Nephron (organoid): ENCODE data around the gene NRCAM.

Experiments used
- H3K27ac Mint-ChIP-seq, 3 experiments: 2 replicates each; pipeline ENCODE4 v1.8.0; 2020; ENCODE audit warnings: mixed read lengths in 3 of 3, mild to moderate bottlenecking in 2 of 3, moderate library complexity in 1 of 3
- H3K27me3 Mint-ChIP-seq: 2 replicates; pipeline ENCODE4 v1.8.0; 2021; ENCODE audit warnings: low read depth, mild to moderate bottlenecking, moderate library complexity, mixed read lengths
- H3K36me3 Mint-ChIP-seq: 2 replicates; pipeline ENCODE4 v1.8.0; 2020; ENCODE audit warnings: low read depth, mixed read lengths
- H3K4me1 Mint-ChIP-seq: 2 replicates; pipeline ENCODE4 v1.8.0; 2020; ENCODE audit warnings: mixed read lengths
- H3K4me3 Mint-ChIP-seq, 3 experiments: 2 replicates each; pipeline ENCODE4 v1.8.0; 2020; ENCODE audit warnings: mild to moderate bottlenecking in 3 of 3, mixed read lengths in 3 of 3, moderate library complexity in 2 of 3
- H3K9me3 Mint-ChIP-seq: 2 replicates; pipeline ENCODE4 v1.8.0; 2020; ENCODE audit warnings: mixed read lengths
- TF ChIP-seq, protein P1 (sequence below), 3 experiments: fragments of 200-600 bp; sonication (generic); IDR thresholded peaks; one replicate each; pipeline ENCODE4 v1.5.0; 2021; ENCODE audit warnings: antibody characterized with exemption in 3 of 3; ENCODE audit not compliant: unreplicated experiment in 3 of 3

The NRCAM gene

DNA sequence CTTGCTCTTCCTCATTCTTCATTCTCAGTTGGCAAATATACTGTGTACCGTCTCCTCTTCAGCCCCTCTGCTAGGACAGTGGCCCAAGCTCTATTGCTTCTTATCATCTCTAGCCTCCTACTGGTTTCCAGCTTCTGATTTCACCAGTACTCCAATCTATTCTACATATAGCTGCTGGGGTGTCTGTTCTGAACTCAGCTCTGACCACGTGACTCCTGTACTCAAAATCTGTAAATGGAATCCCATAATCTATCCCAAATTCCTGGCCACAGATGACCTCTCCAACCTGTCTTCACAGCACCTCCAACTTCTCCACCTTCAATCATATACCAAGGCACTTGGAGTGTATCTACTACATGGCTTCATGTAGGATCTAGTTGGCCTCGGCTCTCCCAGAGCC is 152.9 kb downstream of the NRCAM start:
- TF ChIP-seq, protein P1, sequence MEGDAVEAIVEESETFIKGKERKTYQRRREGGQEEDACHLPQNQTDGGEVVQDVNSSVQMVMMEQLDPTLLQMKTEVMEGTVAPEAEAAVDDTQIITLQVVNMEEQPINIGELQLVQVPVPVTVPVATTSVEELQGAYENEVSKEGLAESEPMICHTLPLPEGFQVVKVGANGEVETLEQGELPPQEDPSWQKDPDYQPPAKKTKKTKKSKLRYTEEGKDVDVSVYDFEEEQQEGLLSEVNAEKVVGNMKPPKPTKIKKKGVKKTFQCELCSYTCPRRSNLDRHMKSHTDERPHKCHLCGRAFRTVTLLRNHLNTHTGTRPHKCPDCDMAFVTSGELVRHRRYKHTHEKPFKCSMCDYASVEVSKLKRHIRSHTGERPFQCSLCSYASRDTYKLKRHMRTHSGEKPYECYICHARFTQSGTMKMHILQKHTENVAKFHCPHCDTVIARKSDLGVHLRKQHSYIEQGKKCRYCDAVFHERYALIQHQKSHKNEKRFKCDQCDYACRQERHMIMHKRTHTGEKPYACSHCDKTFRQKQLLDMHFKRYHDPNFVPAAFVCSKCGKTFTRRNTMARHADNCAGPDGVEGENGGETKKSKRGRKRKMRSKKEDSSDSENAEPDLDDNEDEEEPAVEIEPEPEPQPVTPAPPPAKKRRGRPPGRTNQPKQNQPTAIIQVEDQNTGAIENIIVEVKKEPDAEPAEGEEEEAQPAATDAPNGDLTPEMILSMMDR (IDR thresholded peaks at IDR 0.05; ENCODE audit: unreplicated experiment in 3 of 3) = no peak
- Mint-ChIP-seq H3K4me1 (no peaks in the 10 kb centered on the region), H3K27me3 (no peaks in the 10 kb centered on the region), H3K27ac (no peak overlapping the region), H3K4me3 (no peak overlapping the region), H3K36me3 (no peaks in the 10 kb centered on the region), H3K9me3 (no peaks in the 10 kb centered on the region)

DNA sequence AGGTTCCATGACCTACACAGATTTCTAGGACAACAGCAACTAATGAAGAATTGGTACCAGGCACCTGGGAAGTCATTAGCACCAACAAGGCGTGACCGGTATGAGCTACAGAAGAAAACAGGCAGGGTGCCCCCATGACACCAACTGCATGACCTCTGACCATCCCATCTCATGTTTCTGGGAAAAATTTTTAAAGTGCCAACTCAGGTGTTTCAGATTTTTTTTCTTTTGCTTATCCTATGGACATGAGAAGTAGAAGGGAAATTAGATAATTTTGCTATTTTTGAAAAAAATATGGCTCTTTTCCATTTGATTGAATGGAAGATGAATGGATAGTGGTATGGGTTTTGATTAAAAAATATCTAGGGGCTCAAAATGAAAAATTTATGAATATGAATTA is 154.8 kb downstream of the NRCAM start:
- no peaks in the 10 kb centered on the region for H3K36me3 Mint-ChIP-seq
- no peaks in the 10 kb centered on the region for H3K27me3 Mint-ChIP-seq
- H3K4me1 Mint-ChIP-seq = no peaks in the 10 kb centered on the region
- TF ChIP-seq, protein P1 (IDR thresholded peaks at IDR 0.05; ENCODE audit: unreplicated experiment in 3 of 3) = no peak
- H3K27ac Mint-ChIP-seq = no peak overlapping the region
- no peaks in the 10 kb centered on the region for H3K9me3 Mint-ChIP-seq
- H3K4me3 Mint-ChIP-seq = no peak overlapping the region

DNA sequence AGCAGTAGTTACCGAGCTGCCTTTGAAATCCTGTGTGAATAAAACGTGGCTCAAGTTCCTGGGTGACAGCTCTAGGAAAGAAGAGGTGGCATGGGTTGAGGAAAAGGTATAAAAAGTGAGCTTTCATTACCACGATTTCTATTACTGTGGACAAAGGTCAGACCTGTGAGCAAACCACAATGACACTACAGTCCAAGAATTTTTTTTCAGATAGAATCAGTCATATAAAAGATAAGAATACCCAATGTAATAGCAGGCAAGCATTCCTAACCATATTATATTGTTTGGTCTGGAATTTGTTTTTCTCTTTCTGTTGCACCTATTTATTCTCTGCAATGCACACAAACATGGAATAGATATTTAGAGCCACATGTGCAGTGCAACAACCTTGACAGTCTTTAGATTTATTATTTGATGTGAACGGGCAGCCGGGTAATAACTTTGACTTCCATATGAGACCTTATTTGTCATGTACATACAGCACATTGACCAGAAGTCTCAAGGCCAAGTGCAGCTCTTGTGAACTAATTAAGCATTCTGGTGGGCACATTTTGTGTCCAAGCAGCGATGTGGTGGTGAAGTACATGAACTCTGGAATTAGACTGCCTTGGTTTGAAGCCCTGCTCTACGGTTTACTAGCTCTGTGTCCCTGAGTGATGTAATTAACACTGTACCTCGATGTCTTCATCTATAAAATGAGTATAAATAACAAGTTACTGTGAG is 156.8 kb downstream of the NRCAM start:
- no peaks in the 10 kb centered on the region for H3K9me3 Mint-ChIP-seq
- H3K27ac Mint-ChIP-seq = peak overlapping the region in 1 of 3 experiments; percentile 8
- no peaks in the 10 kb centered on the region for H3K27me3 Mint-ChIP-seq
- no peaks in the 10 kb centered on the region for H3K4me1 Mint-ChIP-seq
- TF ChIP-seq, protein P1 (IDR thresholded peaks at IDR 0.05; ENCODE audit: unreplicated experiment in 3 of 3) = no peak
- H3K36me3 Mint-ChIP-seq = no peaks in the 10 kb centered on the region
- no peak overlapping the region for H3K4me3 Mint-ChIP-seq

DNA sequence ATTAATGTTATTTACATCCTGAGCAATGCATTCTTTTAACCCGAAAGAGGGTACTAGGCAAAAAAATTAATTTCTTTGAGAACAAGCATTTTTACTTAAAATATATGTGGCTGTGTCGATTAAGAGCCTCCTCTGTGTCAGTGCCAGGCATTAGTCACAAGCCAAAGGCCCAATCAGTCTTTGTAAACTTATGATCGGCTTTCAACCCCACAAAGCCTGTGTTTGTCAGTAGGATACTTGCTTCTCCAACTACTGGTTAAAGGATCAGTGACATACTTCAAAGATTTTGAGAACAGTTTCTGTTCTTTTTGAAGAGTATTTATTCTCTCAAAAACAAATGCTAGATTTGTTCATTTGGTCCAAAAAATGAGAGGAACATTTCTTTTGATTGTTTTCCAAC is 159.3 kb downstream of the NRCAM start:
- H3K4me3 Mint-ChIP-seq = no peak overlapping the region
- H3K9me3 Mint-ChIP-seq = no peaks in the 10 kb centered on the region
- no peaks in the 10 kb centered on the region for H3K36me3 Mint-ChIP-seq
- TF ChIP-seq, protein P1 (IDR thresholded peaks at IDR 0.05; ENCODE audit: unreplicated experiment in 3 of 3) = no peak
- H3K4me1 Mint-ChIP-seq = peaks cover 4% of the 10 kb centered on the region
- H3K27me3 Mint-ChIP-seq = no peaks in the 10 kb centered on the region
- H3K27ac Mint-ChIP-seq = no peak overlapping the region

DNA sequence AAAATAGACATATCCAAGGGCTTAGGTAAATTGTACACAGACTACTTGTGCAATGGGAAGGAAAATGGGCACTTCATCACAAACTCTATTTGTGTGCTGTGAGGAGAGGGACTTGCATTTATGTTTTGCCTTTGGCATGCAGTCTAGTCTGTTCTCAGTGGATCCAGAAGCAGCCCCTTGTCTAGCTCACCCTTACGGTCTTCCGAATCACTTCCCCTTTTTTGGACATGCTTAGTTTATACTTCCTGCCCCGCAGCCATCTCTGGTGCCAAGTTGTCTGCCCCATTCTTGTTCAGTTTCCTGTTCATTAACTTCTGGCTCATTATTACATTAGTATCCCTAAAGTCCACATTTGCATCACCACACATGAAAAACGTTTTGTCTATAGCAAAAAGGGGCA is 161.6 kb downstream of the NRCAM start:
- TF ChIP-seq, protein P1 (IDR thresholded peaks at IDR 0.05; ENCODE audit: unreplicated experiment in 3 of 3) = no peak
- H3K27me3 Mint-ChIP-seq = no peaks in the 10 kb centered on the region
- H3K4me3 Mint-ChIP-seq = no peak overlapping the region
- peak overlapping the region in 1 of 3 experiments; percentile 5 for H3K27ac Mint-ChIP-seq
- H3K4me1 Mint-ChIP-seq = peaks cover 20% of the 10 kb centered on the region
- no peaks in the 10 kb centered on the region for H3K36me3 Mint-ChIP-seq
- H3K9me3 Mint-ChIP-seq = no peaks in the 10 kb centered on the region

DNA sequence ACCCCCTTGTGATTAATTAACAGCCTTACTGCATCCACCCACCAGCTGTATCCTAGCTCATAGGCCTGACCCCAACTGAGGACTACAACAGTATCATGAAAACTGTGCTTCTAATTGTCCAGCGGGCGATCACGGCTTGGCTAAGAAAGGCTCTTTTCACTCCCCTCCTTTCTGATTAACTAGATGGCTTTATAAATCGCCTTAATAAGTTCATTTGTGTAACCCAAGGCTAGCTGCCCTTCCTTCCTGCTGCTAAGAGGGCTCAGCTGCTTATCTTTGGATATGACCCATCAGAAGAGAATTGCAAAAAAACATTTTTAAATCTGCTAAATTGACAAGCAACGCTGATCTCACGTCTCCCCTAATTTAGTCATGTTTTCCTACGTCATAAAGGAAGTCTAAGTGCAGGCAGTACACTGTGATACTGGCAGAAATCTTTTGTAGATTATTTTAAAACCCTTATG is 163.1 kb downstream of the NRCAM start:
- TF ChIP-seq, protein P1 (IDR thresholded peaks at IDR 0.05; ENCODE audit: unreplicated experiment in 3 of 3) = no peak
- peak overlapping the region in 2 of 3 experiments; percentile 15 to 62 for H3K27ac Mint-ChIP-seq

More for the DNA sequence above, 163.1 kb downstream of the NRCAM start:
- Mint-ChIP-seq H3K27me3 (no peaks in the 10 kb centered on the region), H3K36me3 (no peaks in the 10 kb centered on the region), H3K9me3 (no peaks in the 10 kb centered on the region), H3K4me3 (no peak overlapping the region), H3K4me1 (peaks cover 20% of the 10 kb centered on the region)
